Measurements from ENCODE around the gene ABLIM2. TPM values are rescaled to one million over a fixed set of nuclear protein-coding genes. Genes with fewer than 3 reads are reported as not detected.

ABLIM2 gene
- total RNA-seq, 1 donor from 2014 or later = 3.5 TPM

- no peak overlapping the region for H3K27ac Mint-ChIP-seq
- peaks cover 11% of the 10 kb centered on the region for H3K9me3 Mint-ChIP-seq
- peaks cover 12% of the 10 kb centered on the region for H3K4me1 Mint-ChIP-seq
- H3K27me3 Mint-ChIP-seq (ENCODE audit: low read depth) = no peaks in the 10 kb centered on the region
- no peaks in the 10 kb centered on the region for H3K36me3 Mint-ChIP-seq
- H3K4me3 Mint-ChIP-seq = no peak overlapping the region
- no peak for DNase-seq (ENCODE audit: low spot score in 2 of 2, unreplicated experiment in 2 of 2)
- no peak for TF ChIP-seq CTCF (IDR thresholded peaks at IDR 0.05; ENCODE audit: unreplicated experiment)
Measured at GRCh38 chr4:7999695-8000094, 158.9 kb downstream of the ABLIM2 start.

GRCh38 chr4:7999279-7999678, 159.3 kb downstream of the ABLIM2 start:
- Mint-ChIP-seq H3K9me3 (peaks cover 11% of the 10 kb centered on the region), H3K4me1 (peaks cover 12% of the 10 kb centered on the region), H3K27me3 (ENCODE audit: low read depth) (no peaks in the 10 kb centered on the region), H3K27ac (no peak overlapping the region), H3K4me3 (no peak overlapping the region), H3K36me3 (no peaks in the 10 kb centered on the region)
- DNase-seq (ENCODE audit: low spot score in 2 of 2, unreplicated experiment in 2 of 2) = no peak
- TF ChIP-seq CTCF (IDR thresholded peaks at IDR 0.05; ENCODE audit: unreplicated experiment) = no peak

GRCh38 chr4:7998447-7998846, 160.2 kb downstream of the ABLIM2 start:
- no peak overlapping the region for H3K27ac Mint-ChIP-seq
- no peaks in the 10 kb centered on the region for H3K36me3 Mint-ChIP-seq
- H3K4me3 Mint-ChIP-seq = no peak overlapping the region
- DNase-seq (ENCODE audit: low spot score in 2 of 2, unreplicated experiment in 2 of 2) = no peak
- H3K4me1 Mint-ChIP-seq = peaks cover 12% of the 10 kb centered on the region
- H3K27me3 Mint-ChIP-seq (ENCODE audit: low read depth) = no peaks in the 10 kb centered on the region
- TF ChIP-seq CTCF (IDR thresholded peaks at IDR 0.05; ENCODE audit: unreplicated experiment) = no peak
- H3K9me3 Mint-ChIP-seq = peaks cover 11% of the 10 kb centered on the region

- TF ChIP-seq CTCF (IDR thresholded peaks at IDR 0.05; ENCODE audit: unreplicated experiment) = no peak
- Mint-ChIP-seq H3K4me3 (no peak overlapping the region), H3K27me3 (ENCODE audit: low read depth) (no peaks in the 10 kb centered on the region), H3K9me3 (peaks cover 11% of the 10 kb centered on the region), H3K36me3 (no peaks in the 10 kb centered on the region), H3K4me1 (no peaks in the 10 kb centered on the region), H3K27ac (no peak overlapping the region)
- DNase-seq (ENCODE audit: low spot score in 2 of 2, unreplicated experiment in 2 of 2) = no peak
Measured at GRCh38 chr4:7995866-7996265, 162.7 kb downstream of the ABLIM2 start.

- H3K36me3 Mint-ChIP-seq = no peaks in the 10 kb centered on the region
- H3K4me3 Mint-ChIP-seq = no peak overlapping the region
- H3K27me3 Mint-ChIP-seq (ENCODE audit: low read depth) = no peaks in the 10 kb centered on the region
- no peak for TF ChIP-seq CTCF (IDR thresholded peaks at IDR 0.05; ENCODE audit: unreplicated experiment)
- H3K4me1 Mint-ChIP-seq = no peaks in the 10 kb centered on the region
- DNase-seq (ENCODE audit: low spot score in 2 of 2, unreplicated experiment in 2 of 2) = no peak
- no peak overlapping the region for H3K27ac Mint-ChIP-seq
- peaks cover 11% of the 10 kb centered on the region for H3K9me3 Mint-ChIP-seq
Measured at GRCh38 chr4:7995135-7995534, 163.5 kb downstream of the ABLIM2 start.

- Mint-ChIP-seq H3K4me3 (no peak overlapping the region), H3K4me1 (no peaks in the 10 kb centered on the region), H3K27ac (no peak overlapping the region), H3K9me3 (peaks cover 15% of the 10 kb centered on the region), H3K27me3 (ENCODE audit: low read depth) (no peaks in the 10 kb centered on the region), H3K36me3 (peaks cover 2% of the 10 kb centered on the region)
- DNase-seq (ENCODE audit: low spot score in 2 of 2, unreplicated experiment in 2 of 2) = no peak
- no peak for TF ChIP-seq CTCF (IDR thresholded peaks at IDR 0.05; ENCODE audit: unreplicated experiment)
Measured at GRCh38 chr4:7993671-7994070, 164.9 kb downstream of the ABLIM2 start.

All from mesothelial cell of epicardium (in vitro differentiated cells).